Prostate gland (tissue), 2 donors: ENCODE measurements around the gene RPLP2. TPM values are rescaled to one million over a fixed set of nuclear protein-coding genes. Genes with fewer than 3 reads are reported as not detected.

Experiments
- DNase-seq: peaks from one replicate; pipeline ENCODE4 v3.0.0-alpha.2; 2019; ENCODE audit warnings: low spot score
- H3K27ac ChIP-seq, 2 donors: fragments of 200-600 bp; sonication (generic); 2 replicates each; pipeline ENCODE4 v1.5.1; 2017 to 2019
- H3K27me3 ChIP-seq: fragments of 200-600 bp; sonication (generic); replicated peaks from 2 replicates; pipeline ENCODE4 v1.5.1; 2019; ENCODE audit not compliant: insufficient read depth
- H3K36me3 ChIP-seq, 2 donors: fragments of 200-600 bp; sonication (generic); 1 replicate in 1 of 2; 2 replicates in 1 of 2; pipeline versions ENCODE4 v1.5.1 to v1.8.1; 2017 to 2019
- H3K4me1 ChIP-seq: fragments of 200-600 bp; sonication (generic); replicated peaks from 2 replicates; pipeline ENCODE4 v1.5.1; 2019
- H3K4me3 ChIP-seq, 2 donors: fragments of 200-600 bp; sonication (generic); 2 replicates each; pipeline ENCODE4 v1.5.1; 2017 to 2019
- H3K9me3 ChIP-seq: fragments of 200-600 bp; sonication (generic); 2 replicates; pipeline ENCODE4 v1.5.1; 2017
- CTCF ChIP-seq, 4 experiments: fragments of 200-600 bp in 2 of 4; fragments of 450-650 bp in 2 of 4; sonication (generic) in 2 of 4; IDR thresholded peaks; 1 replicate in 3 of 4; 2 replicates in 1 of 4; pipeline ENCODE4 v1.5.1; 2016 to 2019; ENCODE audit warnings: antibody characterized with exemption in 4 of 4, mild to moderate bottlenecking in 2 of 4, moderate library complexity in 2 of 4
- POLR2A ChIP-seq: fragments of 450-650 bp; IDR thresholded peaks from one replicate; pipeline ENCODE4 v1.6.1; 2016; ENCODE audit warnings: antibody characterized with exemption, mild to moderate bottlenecking
- POLR2AphosphoS5 ChIP-seq: sonication (generic); formaldehyde crosslinking; IDR thresholded peaks from one replicate; pipeline ENCODE4 v1.6.1; 2017; ENCODE audit warnings: antibody characterized with exemption
- WGBS: methylation state at CpG from one replicate; pipeline ENCODE4 v1.1.5; 2018; 5-methylcytosine and 5-hydroxymethylcytosine counted together
- intact Hi-C: fragments of 100-400 bp; cut with DNase I; formaldehyde crosslinking; loops from one replicate; pipeline ENCODE4 v1.14.2; 2022
- total RNA-seq, 2 donors: library from RNA; depleted of rRNA; stranded (reverse); fragments of >200 nt; gene quantifications; one replicate each; pipeline ENCODE4 v1.1.0, GENCODE V29; 2016

Gene RPLP2
- total RNA-seq, 2 donors from 2014 or later = 431 to 906 TPM

- intact Hi-C loops = loop anchor here (10.0 kb wide), 1 partner anchor 115 kb away; no protein-coding TSS in a partner anchor
- H3K9me3 ChIP-seq = no peaks in the 10 kb centered on the region
- peaks cover 10% of the 10 kb centered on the region for H3K4me1 ChIP-seq
- H3K4me3 ChIP-seq = no peak overlapping the region
- no peak for DNase-seq
- H3K36me3 ChIP-seq = no peaks in the 10 kb centered on the region
- WGBS = 95% methylated on average over 16 of the region's 16 CpGs
- no peak for TF ChIP-seq POLR2AphosphoS5
- TF ChIP-seq CTCF (IDR thresholded peaks at IDR 0.05) = no peak
- no peak for TF ChIP-seq POLR2A
- no peaks in the 10 kb centered on the region for H3K27me3 ChIP-seq
- H3K27ac ChIP-seq = no peak overlapping the region
Observed at GRCh38 chr11:779955-780532, 29.7 kb upstream of the RPLP2 start.

GRCh38 chr11:782264-783174 lies 27.2 kb upstream of the RPLP2 start:
- no peak overlapping the region for H3K27ac ChIP-seq
- H3K4me1 ChIP-seq = peaks cover 3% of the 10 kb centered on the region
- no peak for DNase-seq
- H3K36me3 ChIP-seq = no peaks in the 10 kb centered on the region
- no peaks in the 10 kb centered on the region for H3K9me3 ChIP-seq
- no peaks in the 10 kb centered on the region for H3K27me3 ChIP-seq
- intact Hi-C loops = loop anchor here (10.0 kb wide), 1 partner anchor 118 kb away; no protein-coding TSS in a partner anchor
- TF ChIP-seq POLR2AphosphoS5 (no peak), POLR2A (no peak), CTCF (IDR thresholded peaks at IDR 0.05) (no peak)
- H3K4me3 ChIP-seq = no peak overlapping the region
- WGBS = 78% methylated on average over 36 of the region's 36 CpGs

- DNase-seq = peak; percentile 85
Observed at GRCh38 chr11:783581-784015, 26.2 kb upstream of the RPLP2 start.

GRCh38 chr11:786235-787083 lies 23.3 kb upstream of the RPLP2 start:
- no peak overlapping the region for H3K4me3 ChIP-seq
- 90% methylated on average over 18 of the region's 24 CpGs for WGBS
- TF ChIP-seq POLR2AphosphoS5 = no peak
- no peak for TF ChIP-seq POLR2A
- no peak for TF ChIP-seq CTCF (IDR thresholded peaks at IDR 0.05)
- no peak overlapping the region for H3K27ac ChIP-seq
- no peaks in the 10 kb centered on the region for H3K9me3 ChIP-seq
- no peaks in the 10 kb centered on the region for H3K36me3 ChIP-seq
- no peaks in the 10 kb centered on the region for H3K27me3 ChIP-seq
- DNase-seq = no peak
- H3K4me1 ChIP-seq = no peaks in the 10 kb centered on the region
- intact Hi-C loops = loop anchor here (10.0 kb wide), 1 partner anchor 122 kb away; no protein-coding TSS in a partner anchor

More at GRCh38 chr11:783581-784015, 26.2 kb upstream of the RPLP2 start:
- H3K27ac ChIP-seq = peak overlapping the region; percentile 19 to 45
- TF ChIP-seq CTCF (IDR thresholded peaks at IDR 0.05) (peak; percentile 9 to 82 (median 67)), POLR2AphosphoS5 (peak; percentile 88), POLR2A (no peak)
- no peak overlapping the region for H3K4me3 ChIP-seq
- H3K27me3 ChIP-seq = no peaks in the 10 kb centered on the region
- intact Hi-C loops = loop anchor here (10.0 kb wide), 1 partner anchor 119 kb away; no protein-coding TSS in a partner anchor
- H3K4me1 ChIP-seq = no peaks in the 10 kb centered on the region
- no peaks in the 10 kb centered on the region for H3K9me3 ChIP-seq
- WGBS = 22% methylated on average over 24 of the region's 24 CpGs
- no peaks in the 10 kb centered on the region for H3K36me3 ChIP-seq
